ENCODE measurements around the gene SCAMP3. TPM values are rescaled to one million over a fixed set of nuclear protein-coding genes. Genes with fewer than 3 reads are reported as not detected.
A peak's percentile ranks its signal among the peaks of the same experiment; 100 is the strongest.

The SCAMP3 gene
- total RNA-seq, 1 donor from 2014 or later, result 68.3 TPM

DNA sequence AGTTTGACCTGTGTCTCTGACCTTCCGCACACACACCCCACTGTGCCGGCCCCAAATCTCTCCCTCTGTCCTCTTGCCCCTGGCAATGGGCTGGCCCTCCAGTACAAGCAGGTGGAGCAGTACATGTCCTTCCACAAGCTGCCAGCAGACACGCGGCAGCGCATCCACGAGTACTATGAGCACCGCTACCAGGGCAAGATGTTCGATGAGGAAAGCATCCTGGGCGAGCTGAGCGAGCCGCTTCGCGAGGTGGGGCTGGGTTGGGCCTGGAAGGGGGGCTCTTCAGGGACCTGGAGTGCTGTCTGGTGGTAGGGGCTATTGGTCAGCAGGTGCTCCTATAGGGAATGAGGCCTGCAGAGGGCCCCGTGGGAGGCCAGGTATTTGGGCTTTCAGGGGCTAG lies 22.9 kb upstream of the SCAMP3 start:
- no peak overlapping the region for H3K4me3 Mint-ChIP-seq (ENCODE audit: unreplicated experiment)
- H3K36me3 Mint-ChIP-seq (ENCODE audit: low read depth), result peaks cover 4% of the 10 kb centered on the region
- TF ChIP-seq, protein P1, sequence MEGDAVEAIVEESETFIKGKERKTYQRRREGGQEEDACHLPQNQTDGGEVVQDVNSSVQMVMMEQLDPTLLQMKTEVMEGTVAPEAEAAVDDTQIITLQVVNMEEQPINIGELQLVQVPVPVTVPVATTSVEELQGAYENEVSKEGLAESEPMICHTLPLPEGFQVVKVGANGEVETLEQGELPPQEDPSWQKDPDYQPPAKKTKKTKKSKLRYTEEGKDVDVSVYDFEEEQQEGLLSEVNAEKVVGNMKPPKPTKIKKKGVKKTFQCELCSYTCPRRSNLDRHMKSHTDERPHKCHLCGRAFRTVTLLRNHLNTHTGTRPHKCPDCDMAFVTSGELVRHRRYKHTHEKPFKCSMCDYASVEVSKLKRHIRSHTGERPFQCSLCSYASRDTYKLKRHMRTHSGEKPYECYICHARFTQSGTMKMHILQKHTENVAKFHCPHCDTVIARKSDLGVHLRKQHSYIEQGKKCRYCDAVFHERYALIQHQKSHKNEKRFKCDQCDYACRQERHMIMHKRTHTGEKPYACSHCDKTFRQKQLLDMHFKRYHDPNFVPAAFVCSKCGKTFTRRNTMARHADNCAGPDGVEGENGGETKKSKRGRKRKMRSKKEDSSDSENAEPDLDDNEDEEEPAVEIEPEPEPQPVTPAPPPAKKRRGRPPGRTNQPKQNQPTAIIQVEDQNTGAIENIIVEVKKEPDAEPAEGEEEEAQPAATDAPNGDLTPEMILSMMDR (IDR thresholded peaks at IDR 0.05), result no peak
- H3K9me3 Mint-ChIP-seq (ENCODE audit: low read depth), result no peaks in the 10 kb centered on the region
- no peak overlapping the region for H3K27ac Mint-ChIP-seq (ENCODE audit: unreplicated experiment)
- H3K4me1 Mint-ChIP-seq (ENCODE audit: low read depth), result no peaks in the 10 kb centered on the region
- no peak for DNase-seq (ENCODE audit: low spot score)
- no peaks in the 10 kb centered on the region for H3K27me3 Mint-ChIP-seq (ENCODE audit: low read depth)

DNA sequence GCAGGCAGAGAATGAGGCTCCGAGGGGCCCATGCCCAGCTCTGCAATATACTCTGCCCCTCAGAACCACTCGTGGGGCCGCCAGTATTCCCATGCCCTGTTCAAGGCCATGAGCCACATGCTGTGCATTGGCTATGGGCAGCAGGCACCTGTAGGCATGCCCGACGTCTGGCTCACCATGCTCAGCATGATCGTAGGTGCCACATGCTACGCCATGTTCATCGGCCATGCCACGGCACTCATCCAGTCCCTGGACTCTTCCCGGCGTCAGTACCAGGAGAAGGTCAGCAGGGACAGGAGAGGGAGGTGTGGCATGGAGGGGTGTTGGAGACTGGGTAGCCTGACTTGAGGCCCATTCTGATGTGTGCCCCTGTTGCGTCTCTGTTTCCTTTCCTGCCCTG lies 22.3 kb upstream of the SCAMP3 start:
- Mint-ChIP-seq H3K27me3 (ENCODE audit: low read depth) (no peaks in the 10 kb centered on the region), H3K9me3 (ENCODE audit: low read depth) (no peaks in the 10 kb centered on the region), H3K4me3 (ENCODE audit: unreplicated experiment) (no peak overlapping the region), H3K36me3 (ENCODE audit: low read depth) (peaks cover 4% of the 10 kb centered on the region), H3K27ac (ENCODE audit: unreplicated experiment) (no peak overlapping the region), H3K4me1 (ENCODE audit: low read depth) (no peaks in the 10 kb centered on the region)
- DNase-seq (ENCODE audit: low spot score), result no peak
- TF ChIP-seq, protein P1 (IDR thresholded peaks at IDR 0.05), result no peak

DNA sequence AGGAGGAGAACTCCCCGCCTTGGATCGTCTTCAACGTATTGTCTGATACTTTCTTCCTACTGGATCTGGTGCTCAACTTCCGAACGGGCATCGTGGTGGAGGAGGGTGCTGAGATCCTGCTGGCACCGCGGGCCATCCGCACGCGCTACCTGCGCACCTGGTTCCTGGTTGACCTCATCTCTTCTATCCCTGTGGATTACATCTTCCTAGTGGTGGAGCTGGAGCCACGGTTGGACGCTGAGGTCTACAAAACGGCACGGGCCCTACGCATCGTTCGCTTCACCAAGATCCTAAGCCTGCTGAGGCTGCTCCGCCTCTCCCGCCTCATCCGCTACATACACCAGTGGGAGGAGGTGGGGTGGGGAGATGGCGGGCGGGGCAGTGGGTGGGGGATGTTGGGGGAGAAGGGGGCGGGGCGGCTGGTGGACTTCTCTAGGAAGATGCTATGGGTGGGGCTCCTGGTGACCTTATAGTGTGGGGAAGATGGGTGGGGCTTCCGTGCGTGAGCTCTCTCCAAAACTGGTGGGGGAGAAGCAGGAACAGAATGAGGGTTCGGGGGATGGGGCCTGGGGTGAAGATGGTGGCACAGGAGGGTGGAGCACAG lies 20.4 kb upstream of the SCAMP3 start:
- H3K27me3 Mint-ChIP-seq (ENCODE audit: low read depth), result no peaks in the 10 kb centered on the region
- peaks cover 7% of the 10 kb centered on the region for H3K4me1 Mint-ChIP-seq (ENCODE audit: low read depth)
- H3K9me3 Mint-ChIP-seq (ENCODE audit: low read depth), result no peaks in the 10 kb centered on the region
- H3K36me3 Mint-ChIP-seq (ENCODE audit: low read depth), result peaks cover 4% of the 10 kb centered on the region
- TF ChIP-seq, protein P1 (IDR thresholded peaks at IDR 0.05), result no peak
- H3K27ac Mint-ChIP-seq (ENCODE audit: unreplicated experiment), result no peak overlapping the region
- H3K4me3 Mint-ChIP-seq (ENCODE audit: unreplicated experiment), result no peak overlapping the region
- no peak for DNase-seq (ENCODE audit: low spot score)

DNA sequence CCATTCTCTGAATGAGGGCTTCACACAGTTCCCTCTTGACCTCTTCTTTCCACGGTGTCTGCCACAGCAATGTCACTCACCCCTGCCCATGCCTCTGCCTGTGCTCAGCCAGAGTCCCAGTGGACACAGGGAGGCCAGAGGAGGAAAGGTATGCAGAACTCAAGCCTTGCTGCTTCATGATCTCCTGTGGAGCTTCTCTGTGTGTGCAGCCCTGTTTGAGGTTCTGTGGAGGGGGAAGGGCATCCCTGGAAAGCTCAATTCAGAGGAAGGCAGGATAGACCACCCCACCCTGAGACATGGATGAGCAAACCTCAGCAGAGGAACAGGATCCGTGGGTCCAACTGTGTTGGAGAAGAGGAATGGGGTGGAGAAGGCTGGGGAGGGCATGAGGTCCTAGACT lies 17.1 kb upstream of the SCAMP3 start:
- peaks cover 4% of the 10 kb centered on the region for H3K36me3 Mint-ChIP-seq (ENCODE audit: low read depth)
- no peak overlapping the region for H3K4me3 Mint-ChIP-seq (ENCODE audit: unreplicated experiment)
- no peak for DNase-seq (ENCODE audit: low spot score)
- TF ChIP-seq, protein P1 (IDR thresholded peaks at IDR 0.05), result no peak
- H3K27ac Mint-ChIP-seq (ENCODE audit: unreplicated experiment), result no peak overlapping the region
- H3K4me1 Mint-ChIP-seq (ENCODE audit: low read depth), result peaks cover 15% of the 10 kb centered on the region
- no peaks in the 10 kb centered on the region for H3K9me3 Mint-ChIP-seq (ENCODE audit: low read depth)
- no peaks in the 10 kb centered on the region for H3K27me3 Mint-ChIP-seq (ENCODE audit: low read depth)

DNA sequence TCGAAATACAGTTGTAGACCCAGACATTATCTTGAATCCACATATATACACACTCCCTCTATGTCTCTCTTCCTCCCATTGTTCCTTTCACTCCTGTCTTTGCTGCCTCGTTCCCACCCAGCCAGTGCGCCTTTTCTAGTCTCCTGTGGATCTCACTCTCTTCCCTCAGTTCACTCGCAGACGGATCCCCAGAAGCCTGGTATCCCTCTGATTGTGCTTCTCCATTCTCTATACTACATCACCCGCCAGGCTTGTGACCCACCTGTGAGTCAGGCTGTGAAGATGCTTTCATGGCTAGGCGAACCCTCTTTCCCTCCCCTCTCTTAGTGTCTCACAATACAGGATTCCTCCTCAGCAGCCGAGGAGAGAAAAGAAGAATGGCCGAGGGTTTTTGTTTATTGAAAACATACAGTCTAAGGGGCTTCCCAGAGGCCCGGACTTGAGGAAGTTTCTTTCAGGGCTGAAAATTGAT lies 16.6 kb upstream of the SCAMP3 start:
- Mint-ChIP-seq H3K4me1 (ENCODE audit: low read depth) (peaks cover 17% of the 10 kb centered on the region), H3K36me3 (ENCODE audit: low read depth) (peaks cover 4% of the 10 kb centered on the region), H3K27me3 (ENCODE audit: low read depth) (no peaks in the 10 kb centered on the region), H3K9me3 (ENCODE audit: low read depth) (no peaks in the 10 kb centered on the region), H3K27ac (ENCODE audit: unreplicated experiment) (no peak overlapping the region), H3K4me3 (ENCODE audit: unreplicated experiment) (peak overlapping the region; percentile 75)
- TF ChIP-seq, protein P1 (IDR thresholded peaks at IDR 0.05), result no peak
- no peak for DNase-seq (ENCODE audit: low spot score)
